H9 (cell line): ENCODE data around the gene PCDHGA8. TPM values are rescaled to one million over a fixed set of nuclear protein-coding genes. Genes with fewer than 3 reads are reported as not detected.

Source experiments
- DNase-seq: peaks from one replicate; pipeline ENCODE4 v3.0.0-alpha.2; 2017
- H2AFZ ChIP-seq: one replicate; pipeline ENCODE4 v1.6.1; 2013; ENCODE audit warnings: mild to moderate bottlenecking, low read length, control low read depth, moderate library complexity
- H2AK5ac ChIP-seq: 2 replicates; pipeline ENCODE4 v1.6.1; 2013; ENCODE audit warnings: low read length, control low read depth, mixed read lengths; ENCODE audit not compliant: insufficient read length
- H2BK120ac ChIP-seq: one replicate; pipeline ENCODE4 v1.6.1; 2013; ENCODE audit warnings: low read depth, mild to moderate bottlenecking, low read length, control low read depth, inconsistent platforms; ENCODE audit not compliant: poor library complexity, severe bottlenecking
- H2BK12ac ChIP-seq: 2 replicates; pipeline ENCODE4 v1.6.1; 2013; ENCODE audit warnings: low read length, control low read depth, mixed read lengths, low read depth; ENCODE audit not compliant: insufficient read length
- H2BK15ac ChIP-seq: 2 replicates; pipeline ENCODE4 v1.6.1; 2013; ENCODE audit warnings: low read depth, low read length, control low read depth
- H2BK20ac ChIP-seq: one replicate; pipeline ENCODE4 v1.6.1; 2013; ENCODE audit warnings: low read depth, mild to moderate bottlenecking, low read length, control low read depth, inconsistent platforms; ENCODE audit not compliant: poor library complexity, severe bottlenecking
- H2BK5ac ChIP-seq: 2 replicates; pipeline ENCODE4 v1.6.1; 2013; ENCODE audit warnings: low read length, control low read depth, mixed read lengths; ENCODE audit not compliant: insufficient read length
- H3K14ac ChIP-seq: 2 replicates; pipeline ENCODE4 v1.6.1; 2013; ENCODE audit warnings: low read length, control low read depth; ENCODE audit not compliant: insufficient read depth
- H3K18ac ChIP-seq: 2 replicates; pipeline ENCODE4 v1.6.1; 2013; ENCODE audit warnings: low read depth, mild to moderate bottlenecking, mixed read lengths, low read length, control low read depth; ENCODE audit not compliant: insufficient read length
- H3K23ac ChIP-seq: 2 replicates; pipeline ENCODE4 v1.6.1; 2013; ENCODE audit warnings: low read length, control low read depth, mixed read lengths, low read depth; ENCODE audit not compliant: insufficient read length
- H3K23me2 ChIP-seq: 2 replicates; pipeline ENCODE4 v1.6.1; 2013; ENCODE audit warnings: low read depth, mild to moderate bottlenecking, mixed read lengths, low read length, control low read depth; ENCODE audit not compliant: insufficient read length, poor library complexity, severe bottlenecking
- H3K27ac ChIP-seq: 2 replicates; pipeline ENCODE4 v1.5.1; 2013; ENCODE audit warnings: low read length, control low read depth, mixed read lengths, low read depth; ENCODE audit not compliant: insufficient read length
- H3K27me3 ChIP-seq: 2 replicates; pipeline ENCODE4 v1.6.1; 2013; ENCODE audit warnings: low read length, control low read depth, inconsistent platforms; ENCODE audit not compliant: insufficient read depth
- H3K4ac ChIP-seq: 2 replicates; pipeline ENCODE4 v1.6.1; 2013; ENCODE audit warnings: low read depth, mild to moderate bottlenecking, control low read depth, inconsistent platforms, low read length, moderate library complexity
- H3K4me1 ChIP-seq: 2 replicates; pipeline ENCODE4 v1.6.1; 2013; ENCODE audit warnings: low read length, control low read depth, inconsistent platforms; ENCODE audit not compliant: insufficient read depth
- H3K4me2 ChIP-seq: 2 replicates; pipeline ENCODE4 v1.6.1; 2013; ENCODE audit warnings: low read length, control low read depth, mixed read lengths; ENCODE audit not compliant: insufficient read length, insufficient read depth
- H3K56ac ChIP-seq: 2 replicates; pipeline ENCODE4 v1.6.1; 2013; ENCODE audit warnings: low read depth, mild to moderate bottlenecking, mixed read lengths, low read length, control low read depth; ENCODE audit not compliant: insufficient read length
- H3K79me1 ChIP-seq: 2 replicates; pipeline ENCODE4 v1.6.1; 2013; ENCODE audit warnings: low read depth, mild to moderate bottlenecking, moderate library complexity, low read length, control low read depth, inconsistent platforms; ENCODE audit not compliant: insufficient read depth, poor library complexity, severe bottlenecking
- H3K79me2 ChIP-seq: 2 replicates; pipeline ENCODE4 v1.6.1; 2013; ENCODE audit warnings: low read length, control low read depth, inconsistent platforms; ENCODE audit not compliant: insufficient read depth
- H3K9ac ChIP-seq: 2 replicates; pipeline ENCODE4 v1.6.1; 2013; ENCODE audit warnings: low read length, control low read depth, mixed read lengths; ENCODE audit not compliant: insufficient read length; ENCODE audit errors: extremely low read depth
- H3K9me3 ChIP-seq: one replicate; pipeline ENCODE4 v1.6.1; 2013; ENCODE audit warnings: low read depth, low read length, inconsistent platforms; ENCODE audit not compliant: control insufficient read depth
- H3T11ph ChIP-seq: one replicate; pipeline ENCODE4 v1.6.1; 2013; ENCODE audit warnings: mild to moderate bottlenecking, low read length, control low read depth, inconsistent platforms
- H4K20me1 ChIP-seq: one replicate; pipeline ENCODE4 v1.6.1; 2013; ENCODE audit not compliant: control insufficient read depth, insufficient read length, insufficient read depth
- H4K5ac ChIP-seq: 2 replicates; pipeline ENCODE4 v1.6.1; 2013; ENCODE audit warnings: low read depth, mild to moderate bottlenecking, mixed read lengths, low read length, control low read depth; ENCODE audit not compliant: insufficient read length
- H4K8ac ChIP-seq: replicated peaks from 2 replicates; pipeline ENCODE4 v1.6.1; 2013; ENCODE audit warnings: low read length, control low read depth, mixed read lengths, low read depth; ENCODE audit not compliant: insufficient read length
- H4K91ac ChIP-seq: 2 replicates; pipeline ENCODE4 v1.6.1; 2013; ENCODE audit warnings: low read depth, mild to moderate bottlenecking, moderate library complexity, mixed read lengths, low read length, control low read depth; ENCODE audit not compliant: insufficient read length
- H3K27ac Mint-ChIP-seq, 3 experiments: 2 replicates in 2 of 3; 3 replicates in 1 of 3; pipeline ENCODE4 v1.8.0; 2020 to 2021; ENCODE audit warnings: mixed read lengths in 3 of 3, mild to moderate bottlenecking in 1 of 3, moderate library complexity in 1 of 3
- H3K27me3 Mint-ChIP-seq: 2 replicates; pipeline ENCODE4 v1.8.0; 2021; ENCODE audit warnings: low read depth, mild to moderate bottlenecking, moderate library complexity, mixed read lengths
- H3K36me3 Mint-ChIP-seq, 3 experiments: 2 replicates in 2 of 3; 3 replicates in 1 of 3; pipeline ENCODE4 v1.8.0; 2020 to 2021; ENCODE audit warnings: low read depth in 3 of 3, mixed read lengths in 3 of 3; ENCODE audit not compliant: insufficient read depth in 1 of 3
- H3K4me1 Mint-ChIP-seq, 2 experiments: 2 replicates each; pipeline ENCODE4 v1.8.0; 2020; ENCODE audit warnings: mixed read lengths in 2 of 2
- H3K4me3 Mint-ChIP-seq, 2 experiments: 2 replicates in 1 of 2; 3 replicates in 1 of 2; pipeline ENCODE4 v1.8.0; 2020 to 2021; ENCODE audit warnings: mild to moderate bottlenecking in 2 of 2, mixed read lengths in 2 of 2, moderate library complexity in 1 of 2
- H3K9me3 Mint-ChIP-seq, 2 experiments: 2 replicates in 1 of 2; 3 replicates in 1 of 2; pipeline ENCODE4 v1.8.0; 2020; ENCODE audit warnings: mild to moderate bottlenecking in 2 of 2, mixed read lengths in 2 of 2, moderate library complexity in 1 of 2
- WGBS: extraction: QIAGEN DNeasy Blood & Tissue Kit; methylation state at CpG from one replicate; pipeline ENCODE4 v1.1.7; 2013; ENCODE audit warnings: missing lambda C conversion rate, low lambda C conversion rate, mixed read lengths; ENCODE audit not compliant: insufficient read length; ENCODE audit errors: extremely low coverage; 5-methylcytosine and 5-hydroxymethylcytosine counted together
- total RNA-seq: library from RNA; stranded (reverse); gene quantifications from 2 replicates; pipeline ENCODE4 v1.2.1, GENCODE V29; 2021
- TF ChIP-seq, protein P1 (sequence below): fragments of 200-600 bp; sonication (generic); conservative IDR thresholded peaks from 3 replicates; pipeline ENCODE4 v1.8.0; 2021; ENCODE audit warnings: antibody characterized with exemption, mild to moderate bottlenecking

The PCDHGA8 gene
- total RNA-seq, 1 experiment from 2014 or later: 0.90 TPM

DNA sequence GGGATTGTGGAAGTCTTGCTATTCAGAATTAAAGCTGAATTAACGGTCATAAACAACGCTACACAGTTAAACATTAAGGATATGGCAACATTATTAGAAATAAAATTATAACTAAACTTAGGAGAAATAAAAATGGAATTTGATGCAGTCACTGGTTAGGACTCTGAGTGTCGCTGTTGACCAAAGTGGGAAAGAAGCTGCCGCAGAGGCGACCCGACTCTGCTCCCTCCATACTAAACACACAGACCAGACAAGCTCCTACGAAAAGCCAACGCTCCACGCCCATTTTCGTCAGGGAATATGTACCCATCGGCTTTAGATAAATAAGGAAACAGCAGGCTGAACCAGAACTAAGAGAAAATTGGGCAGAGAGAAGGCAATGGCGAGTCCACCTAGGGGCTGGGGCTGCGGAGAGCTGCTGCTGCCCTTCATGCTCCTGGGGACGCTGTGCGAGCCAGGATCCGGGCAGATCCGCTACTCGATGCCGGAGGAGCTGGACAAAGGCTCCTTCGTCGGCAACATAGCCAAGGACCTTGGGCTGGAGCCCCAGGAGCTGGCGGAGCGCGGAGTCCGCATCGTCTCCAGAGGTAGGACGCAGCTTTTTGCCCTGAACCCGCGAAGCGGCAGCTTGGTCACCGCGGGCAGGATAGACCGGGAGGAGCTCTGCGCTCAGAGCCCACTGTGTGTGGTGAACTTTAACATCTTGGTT, 28.3 kb upstream of the PCDHGA8 start, which contains the start of gene PCDHGA5:
TSS of gene PCDHGA5 (plus strand) at position 211 of the 709 bp plus-strand sequence. CDS start at position 380, 169 bp downstream.
- H4K91ac ChIP-seq: no peak within 1 kb of the TSS
- H3K23ac ChIP-seq: no peak within 1 kb of the TSS
- H3K27me3 ChIP-seq: no peaks in the 10 kb centered on the region
- peaks cover 46 to 65% (median 57%) of the 10 kb centered on the region in 3 experiments for H3K36me3 Mint-ChIP-seq
- H2BK20ac ChIP-seq: no peak within 1 kb of the TSS
- H3K4me3 Mint-ChIP-seq: no peak within 1 kb of the TSS
- H2BK120ac ChIP-seq: no peak within 1 kb of the TSS
- H3K79me1 ChIP-seq: no peaks in the 10 kb centered on the region
- no peak within 1 kb of the TSS for H3K18ac ChIP-seq
- TF ChIP-seq, protein P1, sequence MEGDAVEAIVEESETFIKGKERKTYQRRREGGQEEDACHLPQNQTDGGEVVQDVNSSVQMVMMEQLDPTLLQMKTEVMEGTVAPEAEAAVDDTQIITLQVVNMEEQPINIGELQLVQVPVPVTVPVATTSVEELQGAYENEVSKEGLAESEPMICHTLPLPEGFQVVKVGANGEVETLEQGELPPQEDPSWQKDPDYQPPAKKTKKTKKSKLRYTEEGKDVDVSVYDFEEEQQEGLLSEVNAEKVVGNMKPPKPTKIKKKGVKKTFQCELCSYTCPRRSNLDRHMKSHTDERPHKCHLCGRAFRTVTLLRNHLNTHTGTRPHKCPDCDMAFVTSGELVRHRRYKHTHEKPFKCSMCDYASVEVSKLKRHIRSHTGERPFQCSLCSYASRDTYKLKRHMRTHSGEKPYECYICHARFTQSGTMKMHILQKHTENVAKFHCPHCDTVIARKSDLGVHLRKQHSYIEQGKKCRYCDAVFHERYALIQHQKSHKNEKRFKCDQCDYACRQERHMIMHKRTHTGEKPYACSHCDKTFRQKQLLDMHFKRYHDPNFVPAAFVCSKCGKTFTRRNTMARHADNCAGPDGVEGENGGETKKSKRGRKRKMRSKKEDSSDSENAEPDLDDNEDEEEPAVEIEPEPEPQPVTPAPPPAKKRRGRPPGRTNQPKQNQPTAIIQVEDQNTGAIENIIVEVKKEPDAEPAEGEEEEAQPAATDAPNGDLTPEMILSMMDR: no peak
- no peaks in the 10 kb centered on the region for H4K20me1 ChIP-seq
- H4K5ac ChIP-seq: no peak within 1 kb of the TSS
- peaks cover 7 to 15% of the 10 kb centered on the region in 2 experiments; a peak in 3 of 4 replicates for H3K4me1 Mint-ChIP-seq
- H4K8ac ChIP-seq: no peak within 1 kb of the TSS
- WGBS: no CpG with 5 or more reads among the region's 34 CpGs
- H3K27me3 Mint-ChIP-seq: peaks cover 7% of the 10 kb centered on the region
- no peak within 1 kb of the TSS for H2BK5ac ChIP-seq
- H3K27ac ChIP-seq: no peak within 1 kb of the TSS
- no peaks in the 10 kb centered on the region for H3K23me2 ChIP-seq
- H3T11ph ChIP-seq: no peak within 1 kb of the TSS
- no peak within 1 kb of the TSS for H3K27ac Mint-ChIP-seq
- H2AFZ ChIP-seq: no peak within 1 kb of the TSS
- H3K14ac ChIP-seq: no peak within 1 kb of the TSS
- H3K4me2 ChIP-seq: no peak within 1 kb of the TSS
- H3K4me1 ChIP-seq: no peaks in the 10 kb centered on the region
- no peak within 1 kb of the TSS for H2AK5ac ChIP-seq
- no peak within 1 kb of the TSS for H2BK15ac ChIP-seq
- no peaks in the 10 kb centered on the region for H3K79me2 ChIP-seq
- DNase-seq: no peak
- peaks cover 22% of the 10 kb centered on the region for H3K9me3 ChIP-seq
- H3K4ac ChIP-seq: no peak within 1 kb of the TSS
- no peak within 1 kb of the TSS for H3K9ac ChIP-seq
- H3K56ac ChIP-seq: no peak within 1 kb of the TSS
- H3K9me3 Mint-ChIP-seq: peaks cover 68 to 73% of the 10 kb centered on the region in 2 experiments
- no peak within 1 kb of the TSS for H2BK12ac ChIP-seq
